Measurements from ENCODE around the gene CLN5.
A peak's percentile ranks its signal among the peaks of the same experiment; 100 is the strongest.

The CLN5 gene

GRCh38 chr13:76976490-76976889 is 15.4 kb upstream of the CLN5 start:
- no peak overlapping the region for H3K27ac ChIP-seq (ENCODE audit: low read depth, low read length)
- WGBS = 92% methylated on average over 8 of the region's 8 CpGs
- no peaks in the 10 kb centered on the region for H3K9me3 ChIP-seq (ENCODE audit: insufficient read depth, low read depth, low read length)
- no peaks in the 10 kb centered on the region for H3K36me3 ChIP-seq (ENCODE audit: insufficient read depth, low read length)
- H3K9ac ChIP-seq (ENCODE audit: low read depth, low read length) = no peak overlapping the region
- peaks cover 3% of the 10 kb centered on the region; the same call in 1 of the 2 replicates for H3K4me1 ChIP-seq (ENCODE audit: insufficient read depth, low read length)
- H3K4me3 ChIP-seq (ENCODE audit: low read length) = no peak overlapping the region
- peaks cover 12% of the 10 kb centered on the region; the same call in 1 of the 2 replicates for H3K27me3 ChIP-seq (ENCODE audit: insufficient read depth, low read length)

- Histone ChIP-seq H3K36me3 (ENCODE audit: insufficient read depth, low read length) (no peaks in the 10 kb centered on the region), H3K27me3 (ENCODE audit: insufficient read depth, low read length) (peaks cover 16% of the 10 kb centered on the region; the same call in 1 of the 2 replicates), H3K4me1 (ENCODE audit: insufficient read depth, low read length) (peaks cover 3% of the 10 kb centered on the region; the same call in 1 of the 2 replicates), H3K27ac (ENCODE audit: low read depth, low read length) (no peak overlapping the region), H3K9ac (ENCODE audit: low read depth, low read length) (no peak overlapping the region), H3K4me3 (ENCODE audit: low read length) (no peak overlapping the region), H3K9me3 (ENCODE audit: insufficient read depth, low read depth, low read length) (no peaks in the 10 kb centered on the region)
- 90% methylated on average over 5 of the region's 5 CpGs for WGBS
Measured at GRCh38 chr13:76976929-76977328, 15.0 kb upstream of the CLN5 start.

- Histone ChIP-seq H3K36me3 (ENCODE audit: insufficient read depth, low read length) (no peaks in the 10 kb centered on the region), H3K27ac (ENCODE audit: low read depth, low read length) (no peak overlapping the region), H3K27me3 (ENCODE audit: insufficient read depth, low read length) (peaks cover 19% of the 10 kb centered on the region; the same call in 1 of the 2 replicates), H3K9ac (ENCODE audit: low read depth, low read length) (no peak overlapping the region), H3K4me1 (ENCODE audit: insufficient read depth, low read length) (peaks cover 3% of the 10 kb centered on the region; the same call in 1 of the 2 replicates), H3K4me3 (ENCODE audit: low read length) (no peak overlapping the region), H3K9me3 (ENCODE audit: insufficient read depth, low read depth, low read length) (no peaks in the 10 kb centered on the region)
- 7% methylated on average over 31 of the region's 34 CpGs for WGBS
Measured at GRCh38 chr13:76980075-76980718, 11.7 kb upstream of the CLN5 start.

- Histone ChIP-seq H3K4me3 (ENCODE audit: low read length) (no peak overlapping the region), H3K27ac (ENCODE audit: low read depth, low read length) (no peak overlapping the region), H3K36me3 (ENCODE audit: insufficient read depth, low read length) (no peaks in the 10 kb centered on the region), H3K9ac (ENCODE audit: low read depth, low read length) (no peak overlapping the region), H3K4me1 (ENCODE audit: insufficient read depth, low read length) (peaks cover 3% of the 10 kb centered on the region; the same call in 1 of the 2 replicates), H3K9me3 (ENCODE audit: insufficient read depth, low read depth, low read length) (no peaks in the 10 kb centered on the region), H3K27me3 (ENCODE audit: insufficient read depth, low read length) (peaks cover 31% of the 10 kb centered on the region)
- WGBS = 88% methylated on average over 6 of the region's 6 CpGs
Measured at GRCh38 chr13:76982061-76982460, 9.8 kb upstream of the CLN5 start.

- Histone ChIP-seq H3K27me3 (ENCODE audit: insufficient read depth, low read length) (peaks cover 36% of the 10 kb centered on the region), H3K4me3 (ENCODE audit: low read length) (no peak overlapping the region), H3K27ac (ENCODE audit: low read depth, low read length) (no peak overlapping the region), H3K9me3 (ENCODE audit: insufficient read depth, low read depth, low read length) (no peaks in the 10 kb centered on the region), H3K9ac (ENCODE audit: low read depth, low read length) (no peak overlapping the region), H3K4me1 (ENCODE audit: insufficient read depth, low read length) (peaks cover 3% of the 10 kb centered on the region; the same call in 1 of the 2 replicates), H3K36me3 (ENCODE audit: insufficient read depth, low read length) (no peaks in the 10 kb centered on the region)
- 97% methylated on average over 4 of the region's 5 CpGs for WGBS
Measured at GRCh38 chr13:76983676-76984075, 8.2 kb upstream of the CLN5 start.

GRCh38 chr13:76991432-76991795 is 467 bp upstream of the CLN5 start:
- Histone ChIP-seq H3K9ac (ENCODE audit: low read depth, low read length) (peak overlapping the region; percentile 78), H3K9me3 (ENCODE audit: insufficient read depth, low read depth, low read length) (no peaks in the 10 kb centered on the region), H3K4me3 (ENCODE audit: low read length) (peak overlapping the region; percentile 97), H3K36me3 (ENCODE audit: insufficient read depth, low read length) (peaks cover 15% of the 10 kb centered on the region), H3K27ac (ENCODE audit: low read depth, low read length) (no peak overlapping the region), H3K27me3 (ENCODE audit: insufficient read depth, low read length) (peaks cover 11% of the 10 kb centered on the region; the same call in 1 of the 2 replicates), H3K4me1 (ENCODE audit: insufficient read depth, low read length) (peaks cover 8% of the 10 kb centered on the region)
- 35% methylated on average over 14 of the region's 15 CpGs for WGBS

DNA sequence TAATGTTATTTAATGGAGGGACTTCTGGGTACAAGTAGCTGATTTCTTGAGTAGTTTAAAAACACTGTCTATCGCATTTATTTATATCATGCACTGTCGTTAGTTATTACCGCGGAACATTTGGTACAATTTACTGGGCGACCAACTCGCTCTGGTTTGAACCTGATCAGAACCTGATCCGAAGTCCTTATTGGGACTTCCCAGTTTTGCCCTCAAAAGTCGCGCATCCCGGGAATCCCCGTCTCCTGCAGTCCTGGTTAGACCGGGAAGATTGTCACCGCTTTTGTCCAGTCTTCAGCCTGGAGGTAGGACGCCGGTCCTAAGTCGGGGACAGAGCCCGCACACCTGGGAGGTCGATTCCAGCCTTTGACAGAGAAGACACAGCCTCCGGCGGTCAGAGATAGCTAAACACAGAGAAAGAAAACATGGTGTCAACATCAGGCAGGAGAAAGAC is 694 bp downstream of the CLN5 start:
- H3K27me3 ChIP-seq (ENCODE audit: insufficient read depth, low read length) = no peaks in the 10 kb centered on the region
- peak overlapping the region; percentile 70; the same call in 1 of the 2 replicates for H3K27ac ChIP-seq (ENCODE audit: low read depth, low read length)

DNA sequence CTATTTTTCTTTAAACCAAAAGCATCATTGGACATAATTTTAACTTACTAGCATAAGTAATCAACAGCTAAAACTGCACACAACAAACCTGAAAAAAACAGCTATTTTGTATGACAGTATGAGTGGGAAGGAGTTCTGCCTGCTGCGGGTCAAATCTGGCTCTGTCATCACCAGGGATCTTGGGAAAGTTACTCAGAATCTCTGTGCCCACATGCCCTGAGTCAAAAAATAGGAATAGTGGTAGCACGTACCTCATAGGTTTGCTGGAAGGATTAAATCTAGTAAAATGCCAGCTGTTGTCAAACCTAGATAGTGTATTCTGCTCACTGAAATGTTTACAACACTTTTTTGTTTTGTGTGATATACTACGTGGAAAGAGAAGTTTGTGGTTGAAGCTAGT is 1.1 kb downstream of the CLN5 start:
- 55% methylated on average over 2 of the region's 3 CpGs for WGBS
- H3K36me3 ChIP-seq (ENCODE audit: insufficient read depth, low read length) = peaks cover 26% of the 10 kb centered on the region
- peak overlapping the region; percentile 78 for H3K9ac ChIP-seq (ENCODE audit: low read depth, low read length)
- H3K27me3 ChIP-seq (ENCODE audit: insufficient read depth, low read length) = no peaks in the 10 kb centered on the region
- H3K9me3 ChIP-seq (ENCODE audit: insufficient read depth, low read depth, low read length) = no peaks in the 10 kb centered on the region
- H3K27ac ChIP-seq (ENCODE audit: low read depth, low read length) = no peak overlapping the region
- peaks cover 8% of the 10 kb centered on the region for H3K4me1 ChIP-seq (ENCODE audit: insufficient read depth, low read length)
- peak overlapping the region; percentile 97 for H3K4me3 ChIP-seq (ENCODE audit: low read length)

More for the DNA sequence above, 694 bp downstream of the CLN5 start:
- peak overlapping the region; percentile 78 for H3K9ac ChIP-seq (ENCODE audit: low read depth, low read length)
- H3K36me3 ChIP-seq (ENCODE audit: insufficient read depth, low read length) = peaks cover 22% of the 10 kb centered on the region
- no peaks in the 10 kb centered on the region for H3K9me3 ChIP-seq (ENCODE audit: insufficient read depth, low read depth, low read length)
- peak overlapping the region; percentile 97 for H3K4me3 ChIP-seq (ENCODE audit: low read length)
- peaks cover 8% of the 10 kb centered on the region for H3K4me1 ChIP-seq (ENCODE audit: insufficient read depth, low read length)
- 2% methylated on average over 20 of the region's 20 CpGs for whole genome bisulfite sequencing

GRCh38 chr13:76993473-76993872 is 1.6 kb downstream of the CLN5 start:
- 0 out of 2 replicates have a peak overlapping the region, but pooled peaks have one; percentile 97 for H3K4me3 ChIP-seq (ENCODE audit: low read length)
- 87% methylated on average over 3 of the region's 5 CpGs for WGBS
- H3K9ac ChIP-seq (ENCODE audit: low read depth, low read length) = no peak overlapping the region
- H3K27ac ChIP-seq (ENCODE audit: low read depth, low read length) = no peak overlapping the region
- peaks cover 31% of the 10 kb centered on the region for H3K36me3 ChIP-seq (ENCODE audit: insufficient read depth, low read length)
- peaks cover 8% of the 10 kb centered on the region for H3K4me1 ChIP-seq (ENCODE audit: insufficient read depth, low read length)
- H3K9me3 ChIP-seq (ENCODE audit: insufficient read depth, low read depth, low read length) = no peaks in the 10 kb centered on the region
- no peaks in the 10 kb centered on the region for H3K27me3 ChIP-seq (ENCODE audit: insufficient read depth, low read length)

DNA sequence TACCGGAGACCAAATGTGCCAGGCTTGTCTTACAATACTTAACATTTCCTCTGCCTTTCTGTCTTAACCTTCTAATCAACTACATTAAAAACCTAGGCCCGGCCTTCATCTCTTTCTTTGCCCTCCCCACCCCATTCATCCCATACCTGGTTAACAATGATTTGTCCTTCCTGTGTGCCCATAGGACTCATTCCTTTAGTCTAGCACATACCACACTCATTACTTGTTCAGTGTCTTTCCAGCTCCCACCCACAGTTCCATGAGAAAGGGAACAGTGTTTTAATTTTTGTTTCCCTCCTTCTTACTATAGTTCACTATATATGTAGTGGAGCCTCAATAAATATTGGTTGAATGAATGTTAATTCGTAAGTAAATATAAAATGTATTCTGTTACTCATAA is 2.4 kb downstream of the CLN5 start:
- H3K27ac ChIP-seq (ENCODE audit: low read depth, low read length) = no peak overlapping the region
- WGBS = 90% methylated on average over 2 of the region's 3 CpGs
- H3K9me3 ChIP-seq (ENCODE audit: insufficient read depth, low read depth, low read length) = no peaks in the 10 kb centered on the region
- H3K27me3 ChIP-seq (ENCODE audit: insufficient read depth, low read length) = no peaks in the 10 kb centered on the region
- H3K4me1 ChIP-seq (ENCODE audit: insufficient read depth, low read length) = peaks cover 8% of the 10 kb centered on the region
- H3K4me3 ChIP-seq (ENCODE audit: low read length) = no peak overlapping the region
- H3K9ac ChIP-seq (ENCODE audit: low read depth, low read length) = no peak overlapping the region
- H3K36me3 ChIP-seq (ENCODE audit: insufficient read depth, low read length) = peaks cover 39% of the 10 kb centered on the region

DNA sequence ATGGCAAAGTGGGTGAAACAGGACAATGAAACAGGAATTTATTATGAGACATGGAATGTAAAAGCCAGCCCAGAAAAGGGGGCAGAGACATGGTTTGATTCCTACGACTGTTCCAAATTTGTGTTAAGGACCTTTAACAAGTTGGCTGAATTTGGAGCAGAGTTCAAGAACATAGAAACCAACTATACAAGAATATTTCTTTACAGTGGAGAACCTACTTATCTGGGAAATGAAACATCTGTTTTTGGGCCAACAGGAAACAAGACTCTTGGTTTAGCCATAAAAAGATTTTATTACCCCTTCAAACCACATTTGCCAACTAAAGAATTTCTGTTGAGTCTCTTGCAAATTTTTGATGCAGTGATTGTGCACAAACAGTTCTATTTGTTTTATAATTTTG is 8.6 kb downstream of the CLN5 start:
- WGBS = 95% methylated on average over 1 of the region's 1 CpG
- Histone ChIP-seq H3K27ac (ENCODE audit: low read depth, low read length) (no peak overlapping the region), H3K4me1 (ENCODE audit: insufficient read depth, low read length) (no peaks in the 10 kb centered on the region), H3K9me3 (ENCODE audit: insufficient read depth, low read depth, low read length) (no peaks in the 10 kb centered on the region), H3K36me3 (ENCODE audit: insufficient read depth, low read length) (peaks cover 59% of the 10 kb centered on the region), H3K27me3 (ENCODE audit: insufficient read depth, low read length) (no peaks in the 10 kb centered on the region), H3K4me3 (ENCODE audit: low read length) (no peak overlapping the region), H3K9ac (ENCODE audit: low read depth, low read length) (no peak overlapping the region)
